Forelimb muscle (tissue), 1 donor: ENCODE measurements around the gene CPE. TPM values are rescaled to one million over a fixed set of nuclear protein-coding genes. Genes with fewer than 3 reads are reported as not detected.
"Not testable (repeated sequence)": the region's sequence is repeated elsewhere in the genome, so short reads cannot be mapped to it uniquely, and the experiment has no call there.

ENCODE experiments used
- DNase-seq: peaks from one replicate; pipeline ENCODE4 v3.0.0-alpha.2; 2013; ENCODE audit warnings: low read depth
- polyA plus RNA-seq: library from polyadenylated mRNA; unstranded; fragments of 120-200 nt; gene quantifications from one replicate; pipeline ENCODE4 v1.2.1, GENCODE V29; 2013; ENCODE audit not compliant: insufficient read length

The CPE gene
- polyA plus RNA-seq, 1 donor, result 60.6 TPM

DNA sequence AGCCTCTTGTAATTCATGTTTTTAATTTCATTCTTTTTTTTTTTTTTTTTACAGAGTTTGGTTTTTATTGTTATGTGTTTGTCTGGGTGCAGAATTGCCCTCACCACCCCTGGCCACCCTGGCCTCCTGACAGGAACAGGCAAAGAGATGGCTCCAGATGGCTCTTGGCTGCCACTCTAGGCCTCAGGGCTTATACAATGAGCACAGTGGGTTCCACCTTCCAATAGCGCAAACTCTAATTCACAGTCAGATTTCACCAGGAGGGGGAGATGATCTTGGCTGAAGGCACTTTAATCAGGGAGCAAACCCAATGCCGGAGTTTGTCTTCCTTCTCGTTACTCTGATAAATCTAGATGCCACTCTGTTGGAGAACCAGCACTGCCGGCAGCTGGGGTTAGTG is 24.8 kb downstream of the CPE start:
- DNase-seq, result no peak

- no peak for DNase-seq
Measured at GRCh38 chr4:165404080-165404479, 25.3 kb downstream of the CPE start.

- DNase-seq, result no peak
Measured at GRCh38 chr4:165404696-165405095, 25.9 kb downstream of the CPE start.

DNA sequence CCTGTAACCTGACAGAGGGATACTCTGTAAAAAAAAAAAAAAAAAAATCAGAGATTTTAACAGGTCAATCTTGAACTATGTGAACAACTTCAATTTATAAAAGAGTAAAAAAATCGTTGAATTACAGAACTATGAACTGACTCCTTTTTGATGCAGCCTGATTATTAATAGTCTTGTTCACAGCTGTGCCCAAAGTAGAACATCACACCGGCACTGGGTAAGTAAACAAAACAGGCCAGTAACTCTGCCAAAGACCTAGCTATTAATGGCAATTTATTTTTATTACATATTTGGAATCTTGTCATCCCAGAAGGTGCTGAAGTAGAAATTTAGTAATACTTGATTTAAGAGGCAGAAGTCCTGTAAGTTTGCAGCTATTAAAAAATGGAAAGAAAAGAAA is 31.4 kb downstream of the CPE start:
- no peak for DNase-seq

- no peak for DNase-seq
Measured at GRCh38 chr4:165415910-165416309, 37.1 kb downstream of the CPE start.

- no peak for DNase-seq
Measured at GRCh38 chr4:165418073-165418472, 39.3 kb downstream of the CPE start.

- DNase-seq, result no peak
Measured at GRCh38 chr4:165425629-165426028, 46.8 kb downstream of the CPE start.

GRCh38 chr4:165426331-165426730 is 47.5 kb downstream of the CPE start:
- no peak for DNase-seq

- DNase-seq, result no peak
Measured at GRCh38 chr4:165426823-165427222, 48.0 kb downstream of the CPE start.

DNA sequence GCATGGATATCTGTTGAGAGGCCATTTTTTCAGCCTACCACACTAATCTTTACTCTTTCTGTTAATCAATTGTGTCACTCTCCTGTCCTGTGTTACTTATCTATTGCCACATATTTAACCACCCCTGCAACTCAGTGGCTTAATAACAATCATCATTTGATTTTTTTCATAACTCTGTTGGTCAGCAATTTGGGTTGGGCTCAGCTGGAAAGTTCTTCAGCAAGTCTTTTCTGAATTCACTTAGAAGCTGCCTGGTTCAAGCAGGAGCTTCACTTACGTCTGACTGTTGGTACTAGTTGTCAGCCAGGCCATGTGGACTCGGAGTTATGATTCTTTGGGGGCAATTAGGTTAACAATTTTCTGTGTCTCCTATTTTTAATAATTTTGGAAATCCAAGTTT is 50.1 kb downstream of the CPE start:
- no peak for DNase-seq

GRCh38 chr4:165433529-165433928 is 54.7 kb downstream of the CPE start:
- DNase-seq, result no peak

DNA sequence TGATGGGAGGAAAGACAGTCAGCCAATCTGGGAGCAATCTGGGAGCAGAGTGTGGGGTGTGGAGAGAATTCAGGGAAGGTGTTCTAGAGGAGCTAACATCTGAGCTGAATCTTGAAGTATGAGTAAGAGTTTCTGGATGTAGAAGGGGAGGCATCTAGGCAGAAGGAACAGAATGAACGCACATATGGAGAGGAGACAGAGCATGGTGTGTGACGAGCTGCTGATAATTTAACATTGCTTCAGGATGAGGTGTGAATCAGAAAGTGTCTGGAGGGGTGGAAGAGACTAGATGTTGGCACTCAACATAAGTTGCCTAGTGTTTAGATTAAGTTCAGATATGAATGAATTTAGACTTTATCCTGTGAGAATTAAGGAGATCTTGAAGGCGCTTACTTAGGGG is 58.9 kb downstream of the CPE start:
- DNase-seq, result no peak

GRCh38 chr4:165439344-165439743 is 60.5 kb downstream of the CPE start:
- no peak for DNase-seq

DNA sequence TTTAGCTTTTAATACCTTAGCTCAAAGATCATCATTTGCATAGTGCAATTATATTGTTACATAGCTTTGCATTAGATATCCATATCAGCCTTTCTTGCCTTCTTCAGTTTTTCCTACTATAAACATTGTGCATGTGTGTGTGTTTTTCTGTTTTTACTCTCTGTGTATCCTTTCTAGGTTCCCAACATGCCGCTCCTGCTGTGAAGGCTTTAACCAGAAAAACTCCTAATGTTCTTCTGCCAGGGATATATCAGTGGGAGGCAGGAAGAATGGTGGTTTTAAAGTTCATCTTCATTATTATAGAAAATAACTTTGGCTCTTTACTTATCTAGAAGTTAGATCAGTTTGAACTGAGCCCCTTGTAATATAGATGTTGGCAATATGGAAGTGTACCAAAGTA is 61.2 kb downstream of the CPE start:
- no peak for DNase-seq

DNA sequence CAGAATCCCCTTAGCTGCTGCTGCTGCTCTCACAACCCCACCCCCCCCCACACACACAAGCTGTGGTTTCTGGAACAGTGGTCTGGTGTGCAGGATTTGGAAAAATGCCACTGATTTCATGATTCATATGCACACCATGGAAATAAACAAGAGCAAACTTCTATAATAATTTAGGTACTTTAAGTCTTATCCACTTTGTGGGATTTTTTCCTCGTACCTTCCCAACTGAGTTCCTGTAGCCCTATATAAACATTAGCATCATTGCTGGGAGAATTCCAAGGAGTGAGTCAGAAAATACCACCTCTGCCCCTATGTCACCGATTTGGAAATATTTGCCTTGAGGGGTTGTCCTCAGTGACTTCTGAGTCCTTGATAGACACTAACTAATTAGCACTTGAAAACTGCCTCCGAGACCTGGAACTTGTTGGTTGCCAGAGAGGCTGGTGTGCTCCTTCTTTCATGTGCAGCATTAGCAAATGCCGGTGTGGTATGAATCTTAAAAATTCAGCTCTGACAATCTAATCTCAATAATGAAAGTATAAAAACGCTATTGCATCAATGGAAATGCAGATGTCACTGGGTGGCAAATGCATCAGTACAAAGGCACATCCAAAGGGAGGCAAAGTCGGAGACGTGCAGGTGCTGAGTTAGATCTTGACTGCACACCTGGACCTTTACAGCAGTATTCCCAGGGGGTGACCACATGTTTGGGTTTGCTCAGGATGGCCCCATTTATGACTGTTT is 61.8 kb downstream of the CPE start:
- no peak for DNase-seq

DNA sequence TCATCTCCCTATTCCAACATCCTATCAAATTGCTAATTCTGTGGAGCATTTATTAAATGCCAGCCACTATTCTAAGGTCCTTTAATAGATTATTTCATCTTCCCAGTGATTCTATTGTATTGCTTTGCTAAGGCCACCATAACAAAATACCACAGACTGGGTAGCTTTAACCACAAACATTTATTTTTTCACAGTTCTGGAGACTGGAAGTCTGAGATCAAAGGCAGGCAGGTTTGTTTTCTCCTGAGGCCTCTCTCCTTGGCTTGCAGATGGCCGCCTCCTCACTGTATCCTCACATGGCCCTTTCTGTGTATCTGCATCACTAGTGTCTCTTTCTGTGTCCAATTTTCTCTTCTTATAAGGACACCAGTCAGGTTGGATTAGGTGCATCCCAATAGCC is 64.5 kb downstream of the CPE start:
- no peak for DNase-seq

GRCh38 chr4:165448700-165449099 is 69.9 kb downstream of the CPE start:
- no peak for DNase-seq

DNA sequence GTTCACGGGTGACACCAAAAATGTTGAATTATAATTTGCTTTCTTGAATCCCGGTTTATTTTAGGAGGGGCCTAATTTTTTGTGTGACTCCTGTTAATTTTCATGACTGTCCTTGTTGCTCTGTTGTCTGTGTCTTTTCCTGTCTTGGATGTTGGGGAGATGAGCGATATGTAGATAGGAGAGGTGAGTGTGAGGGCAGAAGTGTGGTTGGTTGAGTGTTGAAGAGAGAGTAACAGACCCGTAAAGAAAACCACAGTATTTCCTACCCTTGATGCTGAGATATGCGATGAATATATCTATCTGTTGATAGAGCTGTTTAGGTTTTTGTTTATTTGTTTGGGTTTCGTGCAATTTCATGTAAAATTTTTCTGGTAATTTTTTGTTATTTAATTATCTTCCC is 70.5 kb downstream of the CPE start:
- no peak for DNase-seq

DNA sequence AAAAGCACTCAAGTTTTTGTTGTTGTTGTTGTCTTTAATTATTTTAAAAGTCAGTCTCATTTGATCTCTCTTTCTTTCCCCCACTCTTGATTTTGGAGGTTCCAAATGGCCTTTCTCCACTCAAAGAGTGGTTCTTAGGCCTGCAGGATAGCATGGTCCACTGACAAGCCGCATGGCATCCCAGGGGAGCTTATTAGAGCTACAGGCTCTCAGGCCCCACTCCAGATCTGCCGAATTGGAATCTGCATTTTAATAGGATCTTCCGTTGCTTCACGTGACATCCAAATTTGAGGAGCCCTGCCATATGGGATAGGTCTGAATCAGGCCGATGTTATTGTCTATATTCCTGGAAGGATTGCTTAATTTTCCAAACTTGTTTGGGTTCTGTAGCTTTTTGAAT is 72.1 kb downstream of the CPE start:
- DNase-seq, result no peak

DNA sequence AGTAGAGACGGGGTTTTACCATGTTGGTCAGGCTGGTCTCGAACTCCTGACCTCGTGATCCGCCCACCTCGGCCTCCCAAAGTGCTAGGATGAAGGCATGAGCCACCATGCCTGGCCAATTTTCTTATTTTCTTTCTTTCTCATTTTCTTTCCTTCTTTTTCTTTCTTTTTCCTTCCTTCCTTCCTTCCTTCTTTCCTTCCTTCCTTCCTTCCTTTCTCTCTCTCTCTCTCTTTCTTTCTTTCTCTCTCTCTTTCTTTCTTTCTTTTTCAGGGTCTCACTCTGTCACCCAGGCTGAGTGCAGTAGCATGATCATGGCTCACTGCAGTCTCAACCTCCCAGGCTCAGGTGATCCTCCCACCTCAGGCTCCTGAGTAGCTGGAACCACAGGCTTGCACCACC is 74.3 kb downstream of the CPE start:
- not testable (repeated sequence) for DNase-seq

DNA sequence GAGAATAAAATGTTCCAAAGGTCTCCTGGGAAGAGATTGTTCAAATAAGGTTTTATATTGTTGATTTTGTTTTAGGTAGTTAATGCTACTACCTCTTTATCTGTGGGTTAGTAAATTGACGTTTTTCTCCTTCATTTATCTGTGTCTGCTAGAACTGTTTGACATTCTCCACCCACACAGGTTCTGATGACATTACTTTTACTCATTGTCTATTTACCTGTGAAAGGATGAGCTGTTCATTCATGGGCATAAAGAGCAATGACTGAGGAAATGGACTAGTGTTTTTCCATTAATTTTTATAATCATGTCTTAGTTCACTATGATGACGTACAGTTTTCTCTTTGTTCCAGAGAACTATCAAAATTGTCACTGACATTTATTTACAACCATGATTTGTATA is 75.6 kb downstream of the CPE start:
- no peak for DNase-seq

GRCh38 chr4:165457793-165458192 is 79.0 kb downstream of the CPE start:
- no peak for DNase-seq

DNA sequence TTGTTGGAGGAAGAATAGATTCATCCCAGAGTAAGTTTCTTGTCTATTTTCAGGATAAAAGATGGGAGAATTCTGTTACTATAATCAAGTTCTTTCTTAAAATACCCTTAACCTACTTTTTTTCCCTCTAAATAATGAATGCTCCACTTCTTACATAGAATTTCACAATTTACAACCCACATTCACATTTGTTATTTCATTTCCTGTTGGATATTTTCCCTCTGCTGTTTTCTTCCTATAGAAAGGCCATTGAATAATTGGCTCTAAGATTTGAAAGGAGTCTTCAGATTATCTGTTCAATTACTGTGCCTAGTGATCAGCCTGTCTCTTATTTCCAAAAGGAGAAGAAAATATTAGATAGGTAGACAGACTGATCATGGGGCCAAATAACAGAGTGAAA is 79.7 kb downstream of the CPE start:
- DNase-seq, result no peak

DNA sequence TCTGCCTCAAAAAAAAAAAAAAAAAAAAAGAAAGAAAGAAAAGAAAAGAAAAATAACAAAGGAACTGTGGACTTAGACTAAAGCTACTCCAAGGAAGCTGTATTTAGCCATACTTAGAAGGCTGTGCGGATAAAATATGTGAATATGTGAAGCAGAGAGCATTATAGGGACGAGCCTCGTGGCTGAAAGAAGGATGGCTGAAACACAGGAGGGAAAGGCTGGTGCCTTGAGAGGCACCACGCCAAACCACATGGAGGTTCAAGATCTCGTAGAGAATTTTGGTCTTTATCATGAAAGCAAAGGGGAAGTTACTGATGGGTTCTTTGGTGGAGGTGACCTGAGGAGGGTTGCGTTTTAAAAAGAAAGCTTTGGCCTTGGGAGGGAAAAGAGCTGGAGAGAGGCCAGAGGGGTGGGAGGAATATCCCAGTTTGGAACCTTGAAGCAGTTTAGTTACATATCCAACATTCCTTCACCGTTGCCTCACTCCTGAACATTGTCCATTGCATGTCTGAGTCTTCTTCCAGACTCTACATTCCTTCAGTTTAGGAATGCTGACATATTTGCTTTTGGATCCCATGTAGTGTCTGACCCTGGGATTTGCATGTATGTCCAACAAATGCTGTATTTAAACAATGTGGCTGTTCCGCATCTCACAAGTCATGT is 82.5 kb downstream of the CPE start:
- peak; percentile 66 for DNase-seq
